B cell (primary cell): ENCODE results near the gene KCNT1. TPM values are rescaled to one million over a fixed set of nuclear protein-coding genes. Genes with fewer than 3 reads are reported as not detected.

Source experiments
- ATAC-seq: fragments of 200-7000 bp; cut with Tn5 transposase; one replicate; pipeline ENCODE4 v1.10.0; 2021; ENCODE audit warnings: low read depth, mild to moderate bottlenecking, moderate number of reproducible peaks, moderate library complexity
- CTCF ChIA-PET: fragments of 350-600 bp; sonication (Branson Sonifier 250); formaldehyde crosslinking; loops from one replicate; lab custom pipeline; 2021; ENCODE audit warnings: antibody characterized with exemption, inconsistent platforms; lab: Charles Lee
- POLR2A ChIA-PET: fragments of 350-600 bp; sonication (Branson Sonifier 250); formaldehyde crosslinking; loops from one replicate; lab custom pipeline; 2021; ENCODE audit warnings: antibody characterized with exemption; lab: Charles Lee
- DNase-seq: peaks from one replicate; pipeline ENCODE4 v3.0.0; 2013
- H2AFZ ChIP-seq: 2 replicates; pipeline ENCODE4 v1.6.1; 2012; ENCODE audit warnings: mild to moderate bottlenecking, low read depth, low read length; ENCODE audit not compliant: insufficient read depth, poor library complexity, severe bottlenecking
- H3K27ac ChIP-seq, 2 donors: 1 replicate in 1 of 2; 2 replicates in 1 of 2; pipeline ENCODE4 v1.5.1; 2012 to 2013; ENCODE audit warnings: low read length in 2 of 2, mild to moderate bottlenecking in 2 of 2, moderate library complexity in 1 of 2
- H3K27me3 ChIP-seq, 4 experiments: fragments of 200-600 bp in 1 of 4; sonication (generic) in 1 of 4; replicated peaks in 1 of 4; 1 replicate in 2 of 4; 2 replicates in 2 of 4; pipeline versions ENCODE4 v1.6.1 to v1.7.0; 2013 to 2016; ENCODE audit warnings: low read length in 3 of 4, mild to moderate bottlenecking in 2 of 4, mixed read lengths in 1 of 4, moderate library complexity in 1 of 4; ENCODE audit not compliant: insufficient read depth in 4 of 4, control insufficient read depth in 3 of 4; ENCODE audit errors: control extremely low read depth in 1 of 4
- H3K36me3 ChIP-seq, 2 experiments: replicated peaks in 1 of 2; 1 replicate in 1 of 2; 2 replicates in 1 of 2; pipeline versions ENCODE4 v1.6.1 to v1.7.1; 2013; ENCODE audit warnings: low read length in 1 of 2; ENCODE audit not compliant: insufficient read depth in 2 of 2, control insufficient read depth in 1 of 2; ENCODE audit errors: control extremely low read depth in 1 of 2, extremely low read depth in 1 of 2
- H3K4me1 ChIP-seq, 2 donors: fragments of 200-600 bp in 1 of 2; sonication (generic) in 1 of 2; 1 replicate in 1 of 2; 2 replicates in 1 of 2; pipeline versions ENCODE4 v1.5.1 to v1.6.1; 2013 to 2017; ENCODE audit warnings: low read length in 2 of 2; ENCODE audit not compliant: control insufficient read depth in 2 of 2, insufficient read depth in 2 of 2
- H3K4me2 ChIP-seq: replicated peaks from 2 replicates; pipeline ENCODE3; 2012; ENCODE audit warnings: mild to moderate bottlenecking, low read depth, low read length; ENCODE audit not compliant: poor library complexity, severe bottlenecking
- H3K4me3 ChIP-seq, 5 experiments: fragments of 200-600 bp in 1 of 5; sonication (generic) in 1 of 5; 1 replicate in 3 of 5; 2 replicates in 2 of 5; pipeline versions ENCODE4 v1.5.1 to v1.7.0; 2011 to 2016; ENCODE audit warnings: low read length in 4 of 5, mild to moderate bottlenecking in 4 of 5, low read depth in 2 of 5, control low read depth in 1 of 5, moderate library complexity in 1 of 5; ENCODE audit not compliant: insufficient read depth in 1 of 5; ENCODE audit errors: control extremely low read depth in 1 of 5, extremely low read depth in 1 of 5
- H3K79me2 ChIP-seq: fragments of 200-600 bp; sonication (generic); one replicate; pipeline ENCODE4 v1.6.0; 2016; ENCODE audit warnings: low read length; ENCODE audit not compliant: control insufficient read depth, insufficient read depth
- H3K9ac ChIP-seq: fragments of 200-600 bp; sonication (generic); 2 replicates; pipeline ENCODE4 v1.6.1; 2017; ENCODE audit warnings: mild to moderate bottlenecking, low read length, moderate library complexity
- H3K9me3 ChIP-seq, 3 donors: one replicate each; pipeline versions ENCODE4 v1.6.1 to v1.7.1; 2013; ENCODE audit warnings: low read length in 2 of 3; ENCODE audit not compliant: control insufficient read depth in 2 of 3, insufficient read depth in 1 of 3; ENCODE audit errors: control extremely low read depth in 1 of 3
- H4K20me1 ChIP-seq: 2 replicates; pipeline ENCODE4 v1.6.0; 2012; ENCODE audit warnings: mild to moderate bottlenecking, low read length; ENCODE audit not compliant: insufficient read depth, control insufficient read depth, poor library complexity, severe bottlenecking
- H3K27ac Mint-ChIP-seq: one replicate; pipeline ENCODE4 v1.8.0; 2021; ENCODE audit warnings: mixed read lengths
- H3K27me3 Mint-ChIP-seq: one replicate; pipeline ENCODE4 v1.8.0; 2021; ENCODE audit warnings: mixed read lengths
- H3K4me1 Mint-ChIP-seq: one replicate; pipeline ENCODE4 v1.8.0; 2021; ENCODE audit warnings: mixed read lengths
- H3K4me3 Mint-ChIP-seq: one replicate; pipeline ENCODE4 v1.8.0; 2021; ENCODE audit warnings: mixed read lengths
- H3K9me3 Mint-ChIP-seq: one replicate; pipeline ENCODE4 v1.8.0; 2022; ENCODE audit warnings: mixed read lengths; ENCODE audit not compliant: insufficient read depth
- CTCF ChIP-seq: fragments of 200-600 bp; IDR thresholded peaks from one replicate; pipeline ENCODE4 v1.8.0; 2022; ENCODE audit warnings: antibody characterized with exemption, mild to moderate bottlenecking
- EZH2 ChIP-seq: IDR thresholded peaks from 2 replicates; pipeline ENCODE4 v1.6.1; 2012; ENCODE audit warnings: borderline replicate concordance, low read depth, mild to moderate bottlenecking, moderate library complexity, low read length; ENCODE audit not compliant: insufficient read depth, poor library complexity, severe bottlenecking
- WGBS: methylation state at CpG from one replicate; pipeline ENCODE4 v1.1.5; 2013; ENCODE audit warnings: missing lambda C conversion rate; ENCODE audit not compliant: insufficient coverage; 5-methylcytosine and 5-hydroxymethylcytosine counted together
- intact Hi-C: fragments of 100-400 bp; cut with micrococcal nuclease; formaldehyde crosslinking; loops from one replicate; pipeline ENCODE4 v1.10.0; 2022
- polyA plus RNA-seq: library from polyadenylated mRNA; depleted of rRNA; stranded (reverse); fragments of >200 nt; gene quantifications from 2 replicates; pipeline ENCODE4 v1.2.3, GENCODE V29; 2012
- total RNA-seq, 2 donors: library from RNA; stranded (reverse); fragments of 120-200 nt in 1 of 2; gene quantifications; 1 replicate in 1 of 2; 2 replicates in 1 of 2; pipeline versions ENCODE4 v1.2.3 to v1.2.4, GENCODE V29; 2013 to 2022

Gene KCNT1
- total and polyA plus RNA-seq, 2 donors (not counting 1 experiment from before 2014, with no cell fraction given): not detected

- 90% methylated on average over 37 of the region's 38 CpGs for WGBS
- Histone ChIP-seq H4K20me1 (no peaks in the 10 kb centered on the region), H3K4me1 (no peaks in the 10 kb centered on the region), H3K4me3 (no peak overlapping the region), H3K27ac (no peak overlapping the region), H3K4me2 (no peak overlapping the region), H2AFZ (no peak overlapping the region), H3K9ac (no peak overlapping the region), H3K27me3 (no peaks in the 10 kb centered on the region), H3K9me3 (no peaks in the 10 kb centered on the region), H3K79me2 (no peaks in the 10 kb centered on the region), H3K36me3 (no peaks in the 10 kb centered on the region)
- intact Hi-C loops: no loop called here
- H3K27me3 Mint-ChIP-seq: no peaks in the 10 kb centered on the region
- ChIA-PET CTCF (no interaction called here), POLR2A (no interaction called here)
- TF ChIP-seq EZH2 (no peak), CTCF (no peak)
- no peak overlapping the region for H3K4me3 Mint-ChIP-seq
- ATAC-seq (no peak), DNase-seq (no peak)
- no peaks in the 10 kb centered on the region for H3K4me1 Mint-ChIP-seq
- H3K27ac Mint-ChIP-seq: no peak overlapping the region
- H3K9me3 Mint-ChIP-seq: no peaks in the 10 kb centered on the region
Measured at GRCh38 chr9:135787776-135788575, 86.0 kb downstream of the KCNT1 start.

GRCh38 chr9:135788576-135789300 lies 86.8 kb downstream of the KCNT1 start:
- Mint-ChIP-seq H3K4me1 (no peaks in the 10 kb centered on the region), H3K27ac (no peak overlapping the region), H3K4me3 (no peak overlapping the region), H3K27me3 (no peaks in the 10 kb centered on the region), H3K9me3 (no peaks in the 10 kb centered on the region)
- DNase-seq (no peak), ATAC-seq (no peak)
- Histone ChIP-seq H4K20me1 (no peaks in the 10 kb centered on the region), H3K36me3 (no peaks in the 10 kb centered on the region), H3K27me3 (no peaks in the 10 kb centered on the region), H3K9me3 (no peaks in the 10 kb centered on the region), H3K9ac (no peak overlapping the region), H3K79me2 (no peaks in the 10 kb centered on the region), H3K4me3 (no peak overlapping the region), H3K4me2 (no peak overlapping the region), H3K4me1 (no peaks in the 10 kb centered on the region), H3K27ac (no peak overlapping the region), H2AFZ (no peak overlapping the region)
- intact Hi-C loops: no loop called here
- POLR2A ChIA-PET: no interaction called here
- 81% methylated on average over 35 of the region's 36 CpGs for WGBS
- CTCF ChIA-PET: no interaction called here
- TF ChIP-seq CTCF (no peak), EZH2 (no peak)
